SK-N-SH (cell line): ENCODE measurements around the gene ATP5MG. TPM values are rescaled to one million over a fixed set of nuclear protein-coding genes. Genes with fewer than 3 reads are reported as not detected.

Source experiments
- CTCF ChIA-PET: fragments of 300-600, 350-600 bp; formaldehyde crosslinking; extraction: SDS; loops from one replicate; lab custom pipeline; 2021; lab: Yijun Ruan, JAX
- POLR2A ChIA-PET: fragments of 350-600 bp; sonication (Branson Sonifier 250); formaldehyde crosslinking; extraction: SDS; loops from one replicate; lab custom pipeline; 2020; ENCODE audit warnings: antibody characterized with exemption, inconsistent platforms; lab: Yijun Ruan, JAX
- DNase-seq: peaks from one replicate; pipeline ENCODE4 v3.0.0; 2012
- H2AFZ ChIP-seq: fragments of 200-600 bp; sonication (generic); 2 replicates; pipeline ENCODE4 v1.8.1; 2016; ENCODE audit warnings: antibody characterized with exemption, mild to moderate bottlenecking, low read depth
- H3F3A ChIP-seq: fragments of 200-600 bp; sonication (generic); replicated peaks from 2 replicates; pipeline ENCODE3; 2016; ENCODE audit warnings: antibody characterized with exemption, mild to moderate bottlenecking; ENCODE audit not compliant: insufficient read depth
- H3K27ac ChIP-seq, 2 experiments: fragments of 200-500 bp in 1 of 2; fragments of 200-600 bp in 1 of 2; sonication (Bioruptor generic) in 1 of 2; sonication (generic), shearing (Covaris generic) in 1 of 2; 2 replicates each; pipeline versions ENCODE4 v1.5.1 to v1.6.1; 2014 to 2016; ENCODE audit warnings: low read depth in 2 of 2, inconsistent platforms in 1 of 2, low read length in 1 of 2, mild to moderate bottlenecking in 1 of 2, mixed read lengths in 1 of 2
- H3K27me3 ChIP-seq: fragments of 200-600 bp; sonication (generic), shearing (Covaris generic); 2 replicates; pipeline ENCODE4 v1.6.1; 2016; ENCODE audit warnings: mixed run types; ENCODE audit not compliant: insufficient read depth
- H3K36me3 ChIP-seq, 2 experiments: fragments of 200-500 bp in 1 of 2; fragments of 200-600 bp in 1 of 2; sonication (Bioruptor generic) in 1 of 2; sonication (generic) in 1 of 2; replicated peaks in 1 of 2; 2 replicates each; pipeline versions ENCODE3 to v1.5.1; 2014 to 2016; ENCODE audit warnings: low read length in 1 of 2, mild to moderate bottlenecking in 1 of 2; ENCODE audit not compliant: insufficient read depth in 2 of 2, control insufficient read depth in 1 of 2
- H3K4me1 ChIP-seq, 2 experiments: fragments of 200-500 bp in 1 of 2; fragments of 200-600 bp in 1 of 2; sonication (Bioruptor generic) in 1 of 2; sonication (generic), shearing (Covaris generic) in 1 of 2; 2 replicates each; pipeline versions ENCODE4 v1.5.1 to v1.6.1; 2014 to 2016; ENCODE audit warnings: low read depth in 1 of 2, low read length in 1 of 2, mixed run types in 1 of 2; ENCODE audit not compliant: insufficient read depth in 2 of 2, control insufficient read depth in 1 of 2
- H3K4me2 ChIP-seq: fragments of 200-600 bp; sonication (generic), shearing (Covaris generic); 2 replicates; pipeline ENCODE4 v1.6.1; 2017; ENCODE audit warnings: mixed run types
- H3K4me3 ChIP-seq, 2 experiments: fragments of 200-500 bp in 1 of 2; fragments of 200-600 bp in 1 of 2; sonication (Bioruptor generic) in 1 of 2; sonication (generic), shearing (Covaris generic) in 1 of 2; 2 replicates each; pipeline versions ENCODE4 v1.5.1 to v1.8.1; 2014 to 2016; ENCODE audit warnings: low read depth in 2 of 2, inconsistent platforms in 1 of 2, low read length in 1 of 2, mild to moderate bottlenecking in 1 of 2, mixed read lengths in 1 of 2, moderate library complexity in 1 of 2
- H3K79me2 ChIP-seq: fragments of 200-600 bp; sonication (generic); 2 replicates; pipeline ENCODE4 v1.8.1; 2017; ENCODE audit warnings: mild to moderate bottlenecking; ENCODE audit not compliant: insufficient read depth
- H3K9ac ChIP-seq: fragments of 200-600 bp; sonication (generic); 2 replicates; pipeline ENCODE4 v1.6.1; 2017; ENCODE audit warnings: mixed run types
- H3K9me2 ChIP-seq: fragments of 200-600 bp; sonication (generic); 2 replicates; pipeline ENCODE4 v1.6.1; 2017; ENCODE audit warnings: mixed run types
- H3K9me3 ChIP-seq: fragments of 200-600 bp; sonication (generic); 2 replicates; pipeline ENCODE4 v1.6.1; 2017; ENCODE audit warnings: mixed run types, mild to moderate bottlenecking, moderate library complexity
- H4K20me1 ChIP-seq: fragments of 200-600 bp; sonication (generic); 2 replicates; pipeline ENCODE4 v1.6.1; 2017; ENCODE audit warnings: mild to moderate bottlenecking, mixed run types; ENCODE audit not compliant: insufficient read depth
- EP300 ChIP-seq, 2 experiments: IDR thresholded peaks; 2 replicates each; pipeline versions ENCODE4 v1.4.0 to v1.6.1; 2012; ENCODE audit warnings: borderline replicate concordance in 1 of 2, low read depth in 1 of 2, low read length in 1 of 2
- EZH2phosphoT487 ChIP-seq: fragments of 200-600 bp; sonication (generic); IDR thresholded peaks from 2 replicates; pipeline ENCODE4 v1.6.1; 2017; ENCODE audit warnings: low read depth, mixed run types, mild to moderate bottlenecking, antibody characterized with exemption, moderate library complexity, borderline replicate concordance
- FOXJ3 ChIP-seq: sonication (generic); formaldehyde crosslinking; IDR thresholded peaks from 2 replicates; pipeline ENCODE4 v1.5.1; 2020; ENCODE audit warnings: mild to moderate bottlenecking, missing genetic modification reagents
- FOXM1 ChIP-seq: IDR thresholded peaks from 2 replicates; pipeline ENCODE4 v1.4.0; 2012; ENCODE audit warnings: low read depth, mild to moderate bottlenecking
- GABPA ChIP-seq: IDR thresholded peaks from 2 replicates; pipeline ENCODE4 v1.4.0; 2012; ENCODE audit warnings: low read depth, mild to moderate bottlenecking
- IRF3 ChIP-seq: fragments of 150-350 bp; IDR thresholded peaks from 2 replicates; pipeline ENCODE4 v1.6.1; 2016; ENCODE audit warnings: mild to moderate bottlenecking, low read depth, low read length
- NFIC ChIP-seq: IDR thresholded peaks from 2 replicates; pipeline ENCODE4 v1.4.0; 2012; ENCODE audit warnings: borderline replicate concordance
- RAD21 ChIP-seq: IDR thresholded peaks from 2 replicates; pipeline ENCODE4 v1.6.1; 2012; ENCODE audit warnings: mild to moderate bottlenecking, low read length
- RXRA ChIP-seq: IDR thresholded peaks from 2 replicates; pipeline ENCODE4 v1.4.0; 2012; ENCODE audit warnings: low read depth, mild to moderate bottlenecking, borderline replicate concordance
- TEAD4 ChIP-seq: IDR thresholded peaks from 2 replicates; pipeline ENCODE4 v1.4.0; 2012; ENCODE audit warnings: mild to moderate bottlenecking, borderline replicate concordance; ENCODE audit not compliant: insufficient read depth
- YY1 ChIP-seq: IDR thresholded peaks from 2 replicates; pipeline ENCODE4 v1.4.0; 2012; ENCODE audit warnings: low read depth, mild to moderate bottlenecking
- WGBS: methylation state at CpG from one replicate; pipeline ENCODE4 v1.1.6; 2017; ENCODE audit warnings: low lambda C conversion rate; 5-methylcytosine and 5-hydroxymethylcytosine counted together
- polyA plus RNA-seq, 3 experiments: library from polyadenylated mRNA; depleted of rRNA; stranded (reverse); fragments of >200 nt; gene quantifications; 2 replicates each; pipeline ENCODE4 v1.2.3, GENCODE V29; 2012

Gene ATP5MG
- polyA plus RNA-seq, 1 of the 3 experiments (the other 2 are of a cell fraction): 140 TPM

- Histone ChIP-seq H2AFZ (no peak overlapping the region), H3K9me3 (no peaks in the 10 kb centered on the region), H3K27me3 (no peaks in the 10 kb centered on the region), H3K9me2 (no peaks in the 10 kb centered on the region), H4K20me1 (peaks cover 89% of the 10 kb centered on the region), H3K27ac (no peak overlapping the region), H3K4me1 (peaks cover 0 to 11% of the 10 kb centered on the region in 2 experiments; a peak in 1 of 4 replicates), H3K36me3 (peaks cover 7 to 22% of the 10 kb centered on the region in 2 experiments), H3K79me2 (peaks cover 99% of the 10 kb centered on the region), H3K4me3 (no peak overlapping the region), H3K9ac (no peak overlapping the region), H3F3A (peaks cover 21% of the 10 kb centered on the region), H3K4me2 (no peak overlapping the region)
- 100% methylated on average over 1 of the region's 1 CpG for WGBS
- CTCF ChIA-PET: no interaction called here
- POLR2A ChIA-PET: no interaction called here
- TF ChIP-seq IRF3: no peak
- TF ChIP-seq RAD21: no peak
- no peak for TF ChIP-seq GABPA
- no peak for TF ChIP-seq YY1
- TF ChIP-seq NFIC: no peak
- TF ChIP-seq EP300 (IDR thresholded peaks at IDR 0.05; ENCODE audit: borderline replicate concordance in 1 of 2, low read depth in 1 of 2, low read length in 1 of 2): no peak
- TF ChIP-seq FOXM1: no peak
- no peak for TF ChIP-seq TEAD4
- TF ChIP-seq FOXJ3: no peak
- TF ChIP-seq RXRA: no peak
- TF ChIP-seq EZH2phosphoT487: no peak
- DNase-seq: no peak
These were observed 49.0 kb downstream of the ATP5MG start for GRCh38 chr11:118450451-118450850.

Other genes starting within 250 kb of the ATP5MG start
- 1.2 and 2.0 TPM in 2 replicates for gene SCN4B, start 248.8 kb upstream of the ATP5MG start, polyA plus RNA-seq (2012; rRNA removed)
- gene SCN2B, start 225.0 kb upstream of the ATP5MG start, polyA plus RNA-seq (2012; rRNA removed): 0.03 and 0.05 TPM in 2 replicates
- not detected in 2 replicates for gene JAML, start 176.6 kb upstream of the ATP5MG start, polyA plus RNA-seq (2012; rRNA removed)
- 0.38 and 0.70 TPM in 2 replicates for gene MPZL3, start 149.2 kb upstream of the ATP5MG start, polyA plus RNA-seq (2012; rRNA removed)
- gene MPZL2, start 137.3 kb upstream of the ATP5MG start, polyA plus RNA-seq (2012; rRNA removed): 6.2 and 8.6 TPM in 2 replicates
- gene CD3E, start 96.9 kb upstream of the ATP5MG start, polyA plus RNA-seq (2012; rRNA removed): not detected in 2 replicates
- gene CD3D, start 58.9 kb upstream of the ATP5MG start, polyA plus RNA-seq (2012; rRNA removed): 0.44 TPM in 1 of 2 replicates, not detected in the other
- not detected in 2 replicates for gene CD3G, start 57.3 kb upstream of the ATP5MG start, polyA plus RNA-seq (2012; rRNA removed)
- 7.7 and 9.3 TPM in 2 replicates for gene UBE4A, start 42.0 kb upstream of the ATP5MG start, polyA plus RNA-seq (2012; rRNA removed)
- 15.7 and 16.6 TPM in 2 replicates for gene KMT2A, start 34.9 kb downstream of the ATP5MG start, polyA plus RNA-seq (2012; rRNA removed)
- gene TTC36, start 125.9 kb downstream of the ATP5MG start, polyA plus RNA-seq (2012; rRNA removed): 0.18 and 0.29 TPM in 2 replicates
- gene TMEM25, start 129.6 kb downstream of the ATP5MG start, polyA plus RNA-seq (2012; rRNA removed): 30.0 and 31.0 TPM in 2 replicates
- 23.4 and 30.8 TPM in 2 replicates for gene IFT46, start 164.3 kb downstream of the ATP5MG start, polyA plus RNA-seq (2012; rRNA removed)
- 128 and 162 TPM in 2 replicates for gene ARCN1, start 170.8 kb downstream of the ATP5MG start, polyA plus RNA-seq (2012; rRNA removed)
- 89.4 and 104 TPM in 2 replicates for gene PHLDB1, start 206.0 kb downstream of the ATP5MG start, polyA plus RNA-seq (2012; rRNA removed)